HK-2 (cell line): ENCODE measurements around the gene TTN.

ENCODE experiments used
- DNase-seq: peaks from one replicate; pipeline ENCODE4 v3.0.0-alpha.2; 2018; ENCODE audit not compliant: unreplicated experiment

The TTN gene

GRCh38 chr2:178811901-178812300 lies 4.7 kb upstream of the TTN start:
- DNase-seq: no peak

GRCh38 chr2:178811045-178811444 lies 3.8 kb upstream of the TTN start:
- DNase-seq: no peak

- no peak for DNase-seq
Observed at GRCh38 chr2:178810422-178810821, 3.2 kb upstream of the TTN start.

GRCh38 chr2:178806543-178806942 lies 680 bp downstream of the TTN start:
- DNase-seq: no peak

- no peak for DNase-seq
Observed at GRCh38 chr2:178805457-178805856, 1.8 kb downstream of the TTN start.

- no peak for DNase-seq
Observed at GRCh38 chr2:178804791-178805190, 2.4 kb downstream of the TTN start.

- DNase-seq: no peak
Observed at GRCh38 chr2:178800510-178800909, 6.7 kb downstream of the TTN start.

- no peak for DNase-seq
Observed at GRCh38 chr2:178799305-178799704, 7.9 kb downstream of the TTN start.

- DNase-seq: no peak
Observed at GRCh38 chr2:178796079-178796677, 11.0 kb downstream of the TTN start.

GRCh38 chr2:178787934-178788333 lies 19.3 kb downstream of the TTN start:
- DNase-seq: no peak

GRCh38 chr2:178787155-178787554 lies 20.1 kb downstream of the TTN start:
- DNase-seq: no peak

GRCh38 chr2:178783889-178784288 lies 23.3 kb downstream of the TTN start:
- no peak for DNase-seq

- no peak for DNase-seq
Observed at GRCh38 chr2:178782236-178782635, 25.0 kb downstream of the TTN start.

- DNase-seq: no peak
Observed at GRCh38 chr2:178777577-178777976, 29.6 kb downstream of the TTN start.

- no peak for DNase-seq
Observed at GRCh38 chr2:178776751-178777150, 30.5 kb downstream of the TTN start.

- no peak for DNase-seq
Observed at GRCh38 chr2:178775975-178776374, 31.2 kb downstream of the TTN start.

GRCh38 chr2:178770518-178770917 lies 36.7 kb downstream of the TTN start:
- DNase-seq: no peak

GRCh38 chr2:178767094-178768060 lies 39.8 kb downstream of the TTN start:
- no peak for DNase-seq

- DNase-seq: no peak
Observed at GRCh38 chr2:178764097-178764496, 43.1 kb downstream of the TTN start.

GRCh38 chr2:178761759-178762371 lies 45.4 kb downstream of the TTN start:
- no peak for DNase-seq

GRCh38 chr2:178756843-178757242 lies 50.4 kb downstream of the TTN start:
- DNase-seq: no peak

GRCh38 chr2:178756343-178756742 lies 50.9 kb downstream of the TTN start:
- no peak for DNase-seq

GRCh38 chr2:178747767-178748166 lies 59.5 kb downstream of the TTN start:
- no peak for DNase-seq
